ENCODE measurements around the gene DUSP14.

- TF ChIP-seq, protein P1, sequence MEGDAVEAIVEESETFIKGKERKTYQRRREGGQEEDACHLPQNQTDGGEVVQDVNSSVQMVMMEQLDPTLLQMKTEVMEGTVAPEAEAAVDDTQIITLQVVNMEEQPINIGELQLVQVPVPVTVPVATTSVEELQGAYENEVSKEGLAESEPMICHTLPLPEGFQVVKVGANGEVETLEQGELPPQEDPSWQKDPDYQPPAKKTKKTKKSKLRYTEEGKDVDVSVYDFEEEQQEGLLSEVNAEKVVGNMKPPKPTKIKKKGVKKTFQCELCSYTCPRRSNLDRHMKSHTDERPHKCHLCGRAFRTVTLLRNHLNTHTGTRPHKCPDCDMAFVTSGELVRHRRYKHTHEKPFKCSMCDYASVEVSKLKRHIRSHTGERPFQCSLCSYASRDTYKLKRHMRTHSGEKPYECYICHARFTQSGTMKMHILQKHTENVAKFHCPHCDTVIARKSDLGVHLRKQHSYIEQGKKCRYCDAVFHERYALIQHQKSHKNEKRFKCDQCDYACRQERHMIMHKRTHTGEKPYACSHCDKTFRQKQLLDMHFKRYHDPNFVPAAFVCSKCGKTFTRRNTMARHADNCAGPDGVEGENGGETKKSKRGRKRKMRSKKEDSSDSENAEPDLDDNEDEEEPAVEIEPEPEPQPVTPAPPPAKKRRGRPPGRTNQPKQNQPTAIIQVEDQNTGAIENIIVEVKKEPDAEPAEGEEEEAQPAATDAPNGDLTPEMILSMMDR (IDR thresholded peaks at IDR 0.05), result no peak
- no peak for TF ChIP-seq POLR2A (IDR thresholded peaks at IDR 0.05)
Observed at GRCh38 chr17:37553401-37553966, 63.8 kb downstream of the DUSP14 start.
